GM18517 (cell line): ENCODE data around the gene PLEKHB2.
A peak's percentile ranks its signal among the peaks of the same experiment; 100 is the strongest.
"Not testable (repeated sequence)": the region's sequence is repeated elsewhere in the genome, so short reads cannot be mapped to it uniquely, and the experiment has no call there.

ENCODE experiments used
- ATAC-seq: cut with Tn5 transposase; IDR thresholded peaks from one replicate; pipeline ENCODE4 v1.9.1; 2021; ENCODE audit warnings: mild to moderate bottlenecking, moderate library complexity; ENCODE audit not compliant: unreplicated experiment

The PLEKHB2 gene, protein sequence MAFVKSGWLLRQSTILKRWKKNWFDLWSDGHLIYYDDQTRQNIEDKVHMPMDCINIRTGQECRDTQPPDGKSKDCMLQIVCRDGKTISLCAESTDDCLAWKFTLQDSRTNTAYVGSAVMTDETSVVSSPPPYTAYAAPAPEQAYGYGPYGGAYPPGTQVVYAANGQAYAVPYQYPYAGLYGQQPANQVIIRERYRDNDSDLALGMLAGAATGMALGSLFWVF

DNA sequence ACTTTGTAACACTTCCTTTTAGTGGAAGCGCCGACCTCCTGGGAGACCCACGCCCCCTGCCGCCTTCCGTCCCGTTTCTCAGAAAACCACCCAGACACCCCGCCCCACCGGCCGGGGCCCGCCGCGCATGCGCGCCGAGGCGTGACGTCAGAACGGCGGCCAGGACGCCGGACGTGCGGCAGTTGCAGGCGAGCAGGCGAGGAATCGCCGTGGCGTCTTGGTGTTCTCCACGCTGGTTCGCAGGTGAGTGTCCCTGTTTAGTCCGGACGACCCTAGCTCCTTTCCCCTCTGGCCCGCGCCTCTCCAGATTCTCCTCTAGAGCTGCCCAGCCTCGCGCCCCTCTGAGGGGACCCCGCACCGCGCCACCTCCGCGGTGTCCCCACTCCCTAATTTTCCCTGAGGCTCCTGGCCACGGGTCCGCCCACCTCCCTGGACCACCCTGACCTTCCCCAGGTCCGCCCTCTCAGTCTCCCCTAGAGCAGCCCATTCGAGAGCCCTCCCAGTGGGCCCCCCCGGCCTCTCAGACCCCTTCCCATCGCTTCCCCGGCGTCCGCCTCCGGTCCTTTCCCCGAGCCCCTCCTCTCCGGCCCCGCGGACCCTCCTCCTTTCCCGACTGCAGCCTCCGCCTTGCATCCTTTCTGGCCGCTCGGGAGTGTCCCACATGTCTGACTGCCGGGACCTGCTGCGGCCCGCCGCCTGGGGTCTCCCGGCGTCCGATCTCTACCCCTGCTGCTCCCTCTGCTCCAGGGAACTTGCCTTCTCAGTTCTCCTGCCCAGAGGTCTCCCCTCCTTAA, at the start of gene PLEKHB2:
Gene PLEKHB2 (plus strand): TSS at position 181 of the 794 bp plus-strand sequence. CDS start 15,606 bp downstream, outside the sequence.
- ATAC-seq: peak; percentile 79

DNA sequence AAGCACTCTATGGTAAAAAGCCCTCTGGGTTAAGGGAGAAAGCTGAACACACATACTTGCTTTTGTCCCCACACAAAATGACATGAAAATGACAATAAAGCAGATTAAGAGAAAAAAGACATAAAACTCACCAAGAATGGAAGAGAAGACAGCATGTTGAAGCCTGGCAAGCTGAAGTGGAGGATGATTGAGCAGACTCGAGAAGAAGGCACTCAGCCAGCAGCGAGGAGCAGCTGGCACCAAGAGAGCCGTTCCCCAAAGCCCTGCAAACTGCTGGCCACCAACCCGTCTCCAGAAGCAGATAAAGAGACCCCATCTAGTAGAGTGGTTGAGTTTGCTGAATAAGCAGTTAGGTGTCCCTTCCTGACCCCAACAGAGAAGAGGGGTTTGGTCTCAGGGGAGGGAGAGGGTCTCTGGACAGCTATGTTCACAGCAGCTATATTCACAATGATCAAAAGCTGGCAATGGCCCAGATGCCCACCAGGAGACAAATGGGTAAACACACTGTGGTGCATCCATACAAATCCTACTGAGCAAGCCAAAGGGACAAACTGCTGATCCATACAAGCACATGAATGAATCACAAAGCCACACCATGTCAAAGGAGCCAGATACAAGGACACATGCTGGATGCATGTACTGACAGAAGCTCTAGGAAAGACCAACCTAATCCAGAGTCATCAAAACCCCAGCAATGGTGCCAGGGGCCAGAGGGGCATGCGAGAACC, 48.8 kb upstream of the PLEKHB2 start:
- no peak for ATAC-seq

DNA sequence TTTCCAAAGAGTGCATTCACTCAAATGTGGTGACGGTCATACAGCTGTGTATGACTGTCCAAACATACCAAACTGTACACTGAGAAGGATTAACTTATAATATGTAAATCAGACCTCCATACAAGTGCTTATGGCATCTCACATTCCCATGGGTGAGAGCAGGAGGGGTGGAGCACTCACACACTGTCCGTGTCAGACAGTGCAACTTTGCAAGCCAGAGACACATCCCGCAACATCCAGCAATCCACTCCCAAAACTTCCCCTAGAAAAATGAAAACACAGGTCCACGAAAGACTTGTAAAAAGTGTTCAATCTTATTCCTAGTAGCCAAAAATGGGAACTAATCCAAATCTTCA, 48.2 kb upstream of the PLEKHB2 start:
- ATAC-seq: no peak

DNA sequence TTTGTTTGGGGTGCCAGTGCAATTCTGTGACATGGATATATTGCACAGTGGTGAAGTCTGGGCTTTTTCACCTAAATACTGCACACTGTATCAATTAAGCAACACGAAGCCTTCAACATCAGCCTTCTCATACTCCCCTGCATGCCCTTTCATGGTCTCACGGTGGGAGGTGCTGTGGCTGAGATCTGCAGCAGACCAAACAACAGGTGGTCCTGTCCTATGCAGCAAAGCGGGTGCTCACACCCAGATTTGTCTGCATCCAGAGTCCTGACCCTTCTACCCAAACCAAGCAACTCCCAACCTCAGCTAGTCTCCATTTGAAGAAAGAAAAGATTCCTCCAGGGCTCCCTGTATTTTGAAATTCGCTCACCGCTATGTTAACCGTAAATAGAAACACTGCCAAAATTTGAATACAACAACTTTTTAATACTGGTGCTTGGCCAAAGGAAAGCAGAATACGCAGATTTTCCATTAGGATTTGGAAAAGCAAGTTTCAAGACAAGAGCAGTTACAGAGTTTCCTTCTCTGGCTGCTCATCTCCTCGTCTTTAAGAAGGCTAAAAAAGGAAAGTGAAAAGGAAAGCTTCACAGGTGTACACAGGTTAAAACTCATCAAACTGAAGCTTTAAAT, 46.8 kb upstream of the PLEKHB2 start:
- no peak for ATAC-seq

DNA sequence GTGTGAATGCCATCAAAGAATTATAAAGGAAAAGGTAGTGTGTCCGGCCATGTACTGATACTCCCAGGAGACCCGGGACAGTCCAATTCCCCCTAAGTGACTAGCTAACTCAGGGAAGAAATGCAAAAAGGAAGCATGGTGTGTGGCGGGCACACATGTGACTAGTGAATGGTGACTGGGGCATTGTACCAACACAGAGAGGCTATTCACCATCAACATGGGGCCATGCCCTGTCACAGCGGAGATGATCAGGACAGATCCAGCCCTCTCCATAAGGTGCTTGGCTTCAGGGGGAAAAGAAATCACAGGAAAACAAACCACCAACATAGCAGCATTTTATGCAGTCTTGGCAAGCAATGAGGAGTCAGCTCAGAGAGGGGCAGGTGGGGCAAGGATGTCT, 46.2 kb upstream of the PLEKHB2 start:
- no peak for ATAC-seq

DNA sequence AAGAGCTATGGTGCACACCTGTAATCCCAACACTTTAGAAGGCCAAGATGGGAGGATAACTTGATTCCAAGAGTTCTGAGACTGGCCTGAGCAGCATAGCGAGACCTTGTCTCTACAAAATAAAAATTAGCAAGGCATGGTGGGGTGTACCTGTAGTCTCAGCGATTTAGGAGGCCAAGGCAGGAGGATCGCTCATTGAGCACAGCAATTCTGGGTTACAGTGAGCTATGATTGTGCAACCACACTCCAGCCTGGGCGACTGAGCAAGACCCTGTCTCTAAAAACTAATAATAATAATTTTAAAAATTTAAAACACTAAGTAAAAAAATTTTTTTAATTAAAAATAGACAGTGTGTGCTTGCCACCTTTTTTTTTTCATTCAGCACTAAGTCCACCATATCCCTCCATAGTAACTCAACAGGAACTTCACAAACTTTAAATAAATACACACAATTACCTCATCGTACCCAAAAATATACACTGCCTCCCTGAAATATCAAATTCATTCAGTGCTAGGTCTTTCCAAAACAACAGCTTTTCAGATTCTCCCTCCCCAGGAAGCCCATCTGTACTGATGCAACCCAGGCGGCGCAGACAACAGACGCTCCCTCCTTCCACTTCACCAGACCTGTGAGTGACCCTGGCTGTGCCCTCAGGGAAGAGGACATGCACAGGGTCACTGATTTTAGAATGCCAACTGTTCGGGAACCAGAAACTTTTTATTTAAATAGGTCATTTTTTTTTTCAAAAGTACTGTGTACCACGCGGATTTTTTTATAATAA, 41.4 kb upstream of the PLEKHB2 start:
- ATAC-seq: no peak

DNA sequence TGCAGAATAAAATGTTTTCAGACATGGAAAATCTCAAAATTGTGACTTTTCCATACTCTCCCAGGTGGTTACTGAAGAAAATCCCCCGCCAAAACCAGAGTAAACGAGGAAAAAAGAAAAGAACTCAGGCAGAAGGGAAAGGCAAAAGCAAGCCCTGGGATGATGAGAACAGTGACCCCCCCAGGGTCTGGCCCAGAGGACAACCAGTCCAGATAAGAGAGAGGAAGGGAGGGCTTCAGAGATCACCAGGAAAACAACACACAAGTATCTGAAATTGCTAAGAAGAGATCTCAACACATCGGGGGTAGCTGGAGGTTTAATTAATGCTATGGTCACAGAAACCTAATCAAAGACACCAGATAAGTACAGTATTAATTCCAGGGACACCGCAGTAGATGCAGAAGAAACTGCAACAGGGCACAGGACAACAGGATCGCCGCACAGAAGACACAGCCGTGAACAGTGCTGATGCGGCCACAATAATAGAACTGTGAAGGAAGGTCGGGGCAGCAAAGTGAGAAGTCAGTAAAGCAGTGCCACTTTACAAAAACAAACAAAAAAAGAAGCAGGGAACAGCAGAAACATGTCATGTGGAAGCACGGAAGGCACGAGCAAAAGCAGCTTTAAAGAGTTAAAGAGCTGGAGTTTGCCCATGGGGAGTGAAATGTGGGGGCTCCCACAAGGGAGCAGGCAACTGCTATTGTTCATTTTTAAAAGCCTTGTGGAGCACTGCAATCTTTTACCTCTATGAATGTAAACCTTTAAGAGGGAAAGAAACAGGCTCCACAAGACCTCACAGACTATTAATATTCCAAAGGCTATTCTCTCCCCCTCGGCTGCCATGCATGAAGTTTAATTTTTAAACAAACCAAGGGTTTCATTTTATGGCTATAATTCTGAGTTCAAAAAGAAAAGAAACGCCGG, 40.3 kb upstream of the PLEKHB2 start:
- ATAC-seq: no peak

DNA sequence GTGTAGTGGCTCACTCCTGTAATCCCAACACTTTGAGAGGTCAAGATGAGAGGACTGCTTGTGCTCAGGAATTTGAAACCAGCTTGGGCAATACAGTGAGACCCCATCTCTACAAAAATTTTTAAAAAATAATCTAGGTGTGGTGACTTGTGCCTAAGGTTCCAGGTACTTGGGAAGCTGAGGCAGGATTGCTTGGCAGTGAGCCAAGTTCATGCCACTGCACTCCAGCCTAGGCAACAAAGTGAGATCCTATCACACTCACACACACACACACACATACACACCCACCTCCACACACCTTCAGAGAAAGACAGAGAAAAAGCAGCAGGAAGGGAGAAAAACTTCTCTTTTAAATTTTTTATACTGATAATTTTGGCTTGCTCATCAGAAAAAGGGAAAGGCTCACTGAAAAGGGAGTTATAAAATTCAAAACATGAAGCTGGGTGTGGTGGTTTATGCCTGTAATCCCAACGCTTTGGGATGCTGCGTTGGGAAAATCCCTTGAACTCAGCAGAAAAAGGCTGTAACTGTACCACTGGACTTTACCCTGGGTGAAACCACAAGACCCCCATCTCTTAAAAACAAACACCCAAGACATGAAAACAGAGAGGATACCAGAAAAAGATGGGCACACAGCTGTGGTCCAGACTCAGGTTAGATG, 37.5 kb upstream of the PLEKHB2 start:
- ATAC-seq: no peak

DNA sequence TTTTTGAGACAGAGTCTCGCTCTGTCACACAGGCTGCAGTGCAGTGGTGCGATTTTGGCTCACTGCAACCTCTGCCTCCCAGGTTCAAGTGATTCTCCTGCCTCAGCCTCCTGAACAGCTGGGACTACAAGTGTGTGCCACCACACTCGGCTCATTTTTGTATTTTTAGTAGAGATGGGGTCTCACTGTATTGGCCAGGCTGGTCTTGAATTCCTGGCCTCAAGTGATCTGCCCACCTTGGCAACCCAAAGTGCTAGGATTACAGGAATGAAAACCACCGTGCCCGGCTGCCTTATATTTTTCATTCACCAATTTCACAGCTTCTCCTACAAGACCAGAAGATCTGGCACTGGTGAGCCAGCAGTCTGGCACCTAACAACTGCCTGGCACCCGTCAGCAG, 37.0 kb upstream of the PLEKHB2 start:
- not testable (repeated sequence) for ATAC-seq

DNA sequence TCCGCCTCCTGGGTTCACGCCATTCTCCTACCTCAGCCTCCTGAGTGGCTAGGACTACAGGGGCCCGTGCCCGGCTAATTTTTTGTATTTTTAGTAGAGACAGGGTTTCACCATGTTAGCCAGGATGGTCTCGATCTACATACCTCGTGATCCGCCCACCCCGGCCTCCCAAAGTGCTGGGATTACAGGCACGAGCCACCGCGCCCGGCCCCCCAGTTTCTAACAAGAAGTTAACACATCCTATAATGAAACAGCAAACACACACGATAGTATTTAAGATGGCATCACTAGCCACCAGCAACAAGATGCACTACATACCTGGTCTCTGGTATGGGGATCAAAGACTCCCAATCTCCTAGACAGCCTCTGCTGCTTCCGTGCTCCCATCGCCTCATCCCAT, 29.6 kb upstream of the PLEKHB2 start:
- not testable (repeated sequence) for ATAC-seq

DNA sequence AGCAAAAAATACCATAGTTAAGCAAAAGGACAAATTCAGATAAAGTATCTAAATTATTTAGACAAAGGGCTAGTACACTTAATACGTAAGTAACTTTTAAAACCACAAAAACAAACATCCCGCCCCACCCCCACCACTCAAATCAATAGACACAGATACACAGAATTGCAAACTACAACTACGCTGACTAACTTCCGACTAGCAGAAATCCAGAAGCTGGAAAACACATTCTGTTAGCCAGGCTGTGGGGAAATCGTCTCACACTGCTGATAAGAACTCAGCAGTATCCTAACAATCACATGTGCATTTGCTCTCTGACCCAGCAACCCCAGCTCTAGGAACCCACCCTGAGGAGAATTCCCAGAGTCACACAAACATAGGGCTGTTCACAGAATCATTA, 28.4 kb upstream of the PLEKHB2 start:
- ATAC-seq: no peak

DNA sequence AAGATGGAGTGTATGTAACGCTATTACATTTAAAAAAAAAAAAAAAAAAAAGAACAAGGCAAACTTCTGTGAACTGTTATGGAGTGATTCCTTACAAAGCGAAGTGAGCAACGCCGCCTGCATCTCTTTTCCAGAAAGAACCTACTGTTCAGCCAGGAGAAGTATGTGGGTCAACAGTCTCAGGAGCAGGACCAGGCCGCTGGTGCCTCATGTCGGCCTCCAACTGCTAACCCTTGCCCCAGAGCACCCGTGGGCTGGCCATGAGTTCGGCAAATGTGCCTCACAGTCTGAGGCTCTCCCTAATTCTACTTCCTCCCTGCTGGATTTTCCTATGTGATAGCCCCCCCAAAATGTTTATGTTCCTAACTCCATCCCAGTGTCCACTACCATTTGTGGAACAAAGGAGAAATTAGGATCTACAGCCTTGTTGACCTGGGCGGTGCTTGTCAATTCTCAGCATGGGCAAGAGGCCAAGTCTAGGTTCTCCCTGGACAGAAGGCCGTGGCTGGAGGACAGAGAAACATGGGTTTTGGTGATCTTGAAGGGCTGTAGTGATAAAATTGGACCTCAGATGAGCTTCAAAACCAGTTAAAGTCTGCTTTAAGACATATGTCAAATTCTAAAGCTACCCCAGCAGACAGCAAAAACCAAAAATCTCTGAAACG, 27.8 kb upstream of the PLEKHB2 start:
- ATAC-seq: no peak

DNA sequence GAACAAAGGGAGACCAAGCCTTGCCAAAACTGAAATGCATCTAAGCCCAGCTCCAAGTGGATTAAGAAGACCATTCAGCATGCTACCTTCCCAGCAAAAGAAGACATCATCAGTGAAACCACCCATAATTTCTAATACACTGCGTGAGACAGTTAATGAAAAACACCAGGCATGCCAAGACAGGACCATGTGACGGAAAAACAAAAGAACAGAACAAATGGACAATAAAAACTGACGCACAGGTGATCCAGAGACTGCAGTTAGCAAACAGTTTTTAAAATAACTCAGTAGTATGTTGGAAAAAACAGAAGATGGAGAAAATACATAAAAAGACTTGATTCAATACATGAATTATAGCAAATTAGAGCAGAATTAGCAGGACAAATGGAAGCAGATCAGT, 27.2 kb upstream of the PLEKHB2 start:
- no peak for ATAC-seq

DNA sequence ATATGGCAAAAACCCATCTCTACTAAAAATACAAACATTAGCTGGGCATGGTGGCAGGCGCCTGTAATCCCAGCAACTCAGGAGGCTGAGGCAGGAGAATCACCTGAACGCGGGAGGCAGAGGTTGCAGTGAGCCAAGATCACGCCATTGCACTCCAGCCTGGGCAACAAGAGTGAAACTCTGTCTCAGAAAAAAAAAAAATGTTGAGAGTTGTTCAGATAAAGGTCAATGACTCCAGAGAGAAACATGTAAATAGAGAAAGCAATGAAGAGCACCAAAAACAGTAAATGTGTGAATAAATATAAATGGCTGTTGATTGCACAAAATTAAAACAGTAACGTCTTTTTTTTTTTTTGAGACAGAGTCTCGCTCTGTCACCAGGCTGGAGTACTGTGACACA, 25.2 kb upstream of the PLEKHB2 start:
- ATAC-seq: not testable (repeated sequence)

DNA sequence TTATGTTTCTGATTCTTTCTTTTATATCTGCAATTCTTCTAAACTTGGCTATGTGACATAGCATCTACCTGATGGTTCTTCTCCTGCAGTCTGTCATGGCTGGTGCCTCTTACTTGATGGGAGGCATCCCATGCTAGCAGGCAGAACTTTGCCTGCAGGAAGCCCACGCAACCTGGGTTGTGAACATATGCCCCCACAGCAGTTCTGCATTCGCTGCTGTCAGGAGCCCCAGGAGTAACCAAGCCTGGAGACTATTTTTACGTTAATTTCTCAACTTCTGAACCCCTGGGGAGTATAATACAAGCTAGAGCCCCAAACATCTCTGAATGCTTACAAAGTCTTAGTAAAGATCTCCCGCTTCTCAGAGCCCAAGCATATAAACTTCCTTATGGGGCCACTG, 23.9 kb upstream of the PLEKHB2 start:
- no peak for ATAC-seq

DNA sequence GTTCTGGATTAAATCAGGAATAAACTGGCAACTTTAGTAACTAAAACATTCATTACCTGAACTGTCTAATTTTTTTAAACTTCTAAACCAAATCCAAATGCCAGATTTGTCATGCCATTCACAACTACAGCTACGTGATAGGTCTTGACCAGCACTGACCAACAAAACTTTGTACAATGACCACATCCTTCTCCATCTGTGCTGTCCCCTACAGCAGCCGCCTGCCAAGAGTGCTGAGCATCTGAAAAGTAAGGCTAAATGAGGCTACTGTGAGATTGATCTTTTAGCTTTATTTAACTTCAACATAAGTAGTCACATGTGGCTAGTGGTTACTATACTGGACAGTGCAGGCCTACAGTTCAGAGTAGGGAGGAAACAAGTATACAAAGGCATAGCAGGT, 19.5 kb upstream of the PLEKHB2 start:
- ATAC-seq: no peak

DNA sequence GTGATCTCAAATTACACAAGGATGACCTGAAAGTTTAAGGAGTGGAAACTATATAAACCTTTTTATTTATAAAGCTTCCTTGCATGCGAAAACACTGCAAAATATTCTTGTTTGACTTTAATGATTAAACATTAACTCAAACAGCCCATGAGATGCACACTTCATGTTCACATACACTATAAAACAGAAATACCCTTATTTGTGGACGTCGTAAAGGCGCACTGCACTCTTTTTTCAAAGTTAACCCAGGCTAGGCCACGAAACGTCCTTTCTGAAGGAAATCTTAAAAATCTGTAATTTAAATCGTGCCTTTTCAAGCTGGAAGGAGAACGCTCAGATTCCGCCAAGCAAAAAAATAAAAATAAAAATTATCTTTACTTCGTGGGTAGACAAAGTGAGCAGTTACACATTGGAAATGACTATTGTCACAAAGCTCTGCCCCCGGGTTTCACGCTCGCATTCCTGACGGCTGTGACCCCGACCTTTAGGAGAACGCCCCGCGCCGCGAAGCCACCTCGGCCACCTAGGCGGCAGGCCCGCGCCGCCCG, 12.6 kb upstream of the PLEKHB2 start:
- no peak for ATAC-seq

DNA sequence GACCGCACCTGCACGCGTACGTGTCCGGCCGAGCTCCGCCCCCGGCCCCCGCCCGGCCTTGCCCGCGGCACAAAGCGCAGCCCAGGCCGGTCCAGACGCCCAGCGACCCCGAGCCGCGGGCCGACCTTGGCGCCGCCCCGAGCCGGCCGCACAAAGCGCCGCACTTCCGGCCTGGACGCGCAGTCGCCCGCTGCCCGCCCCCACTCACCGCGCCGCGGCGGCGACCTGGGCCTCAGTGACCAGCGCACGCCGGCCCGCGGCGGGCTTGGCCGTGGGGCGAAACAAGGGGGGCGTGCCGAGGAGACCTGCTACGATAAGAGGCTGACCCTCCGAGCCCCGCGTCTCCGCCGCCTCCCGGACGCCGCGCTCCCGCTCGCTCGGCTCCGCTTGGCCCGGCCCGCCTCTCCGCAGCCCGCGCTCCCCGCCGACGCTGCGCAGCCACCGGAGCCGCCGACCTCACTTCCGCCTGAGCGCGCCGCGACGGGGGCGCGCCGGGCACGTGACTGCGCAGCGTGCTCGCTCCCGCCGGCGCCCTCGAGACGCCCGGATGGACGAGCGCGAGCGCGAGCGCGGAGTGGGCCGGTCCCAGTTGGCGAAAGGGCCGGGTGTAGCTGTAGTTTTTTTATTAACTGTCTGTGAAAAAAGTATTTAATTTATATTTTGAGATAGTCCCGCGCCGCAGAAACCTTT, 12.0 kb upstream of the PLEKHB2 start, which contains the start of gene FAM168B:
Gene FAM168B (minus strand): TSS at position 455 of the 690 bp plus-strand sequence. CDS start 10,814 bp downstream, outside the sequence.
- ATAC-seq: peak; percentile 83
